Endothelial cell of umbilical vein (primary cell): ENCODE data around the gene OR5H15. TPM values are rescaled to one million over a fixed set of nuclear protein-coding genes. Genes with fewer than 3 reads are reported as not detected.
"Not testable (repeated sequence)": the region's sequence is repeated elsewhere in the genome, so short reads cannot be mapped to it uniquely, and the experiment has no call there.

Experiments
- BruUV-seq: library from RNA; stranded (reverse); fragments of 400-500 nt; replicated peaks from 2 replicates; lab custom pipeline; 2021; lab: Mats Ljungman, UMichigan
- CTCF ChIA-PET: fragments of 300-600, 350-600 bp; sonication (Branson Sonifier 250); formaldehyde crosslinking; loops from one replicate; lab custom pipeline; 2021; ENCODE audit warnings: antibody characterized with exemption, inconsistent platforms; lab: Charles Lee
- POLR2A ChIA-PET: fragments of 300-600, 350-600 bp; sonication (Branson Sonifier 250); formaldehyde crosslinking; loops from one replicate; lab custom pipeline; 2021; ENCODE audit warnings: antibody characterized with exemption, inconsistent platforms; lab: Charles Lee
- DNase-seq: peaks from one replicate; pipeline ENCODE4 v3.0.0-alpha.2; 2011; ENCODE audit warnings: low read depth, low spot score
- FAIRE-seq: peaks from 2 replicates; lab custom pipeline; 2011; peaks lifted over from hg19 to GRCh38; lab: Jason Lieb, UNC
- H2AFZ ChIP-seq: 2 replicates; pipeline ENCODE4 v1.6.0; 2012; ENCODE audit warnings: low read depth, low read length, control low read depth, inconsistent platforms
- H3K27ac ChIP-seq: 2 replicates; pipeline ENCODE4 v1.5.1; 2011; ENCODE audit warnings: low read depth, mild to moderate bottlenecking, control low read depth, low read length, moderate library complexity; ENCODE audit not compliant: insufficient read depth
- H3K27me3 ChIP-seq, 2 experiments: 2 replicates each; pipeline versions ENCODE4 v1.6.0 to v1.6.1; 2011; ENCODE audit warnings: low read length in 2 of 2, mixed read lengths in 1 of 2; ENCODE audit not compliant: control insufficient read depth in 2 of 2, insufficient read depth in 2 of 2
- H3K36me3 ChIP-seq, 2 experiments: 2 replicates in 1 of 2; 3 replicates in 1 of 2; pipeline ENCODE4 v1.5.1; 2011; ENCODE audit warnings: low read length in 2 of 2, mild to moderate bottlenecking in 1 of 2, moderate library complexity in 1 of 2; ENCODE audit not compliant: control insufficient read depth in 2 of 2, insufficient read depth in 2 of 2; ENCODE audit errors: extremely low read depth in 1 of 2
- H3K4me1 ChIP-seq: 3 replicates; pipeline ENCODE4 v1.5.1; 2011; ENCODE audit warnings: mild to moderate bottlenecking, low read length; ENCODE audit not compliant: control insufficient read depth, insufficient read depth; ENCODE audit errors: extremely low read depth
- H3K4me2 ChIP-seq: 2 replicates; pipeline ENCODE4 v1.6.1; 2011; ENCODE audit warnings: low read length, control low read depth, mixed read lengths; ENCODE audit not compliant: insufficient read depth
- H3K4me3 ChIP-seq, 3 experiments: fragments of 200-600 bp in 1 of 3; sonication (generic), shearing (Covaris generic) in 1 of 3; replicated peaks in 1 of 3; 2 replicates each; pipeline ENCODE4 v1.5.1; 2011 to 2016; ENCODE audit warnings: control low read depth in 3 of 3, low read length in 3 of 3, mild to moderate bottlenecking in 2 of 3, inconsistent platforms in 1 of 3, low read depth in 1 of 3, moderate library complexity in 1 of 3; ENCODE audit not compliant: insufficient read depth in 1 of 3
- H3K79me2 ChIP-seq: 2 replicates; pipeline ENCODE4 v1.6.0; 2012; ENCODE audit warnings: low read length, inconsistent platforms; ENCODE audit not compliant: control insufficient read depth, insufficient read depth
- H3K9ac ChIP-seq: replicated peaks from 2 replicates; pipeline ENCODE3; 2011; ENCODE audit warnings: low read length, control low read depth; ENCODE audit not compliant: insufficient read depth; ENCODE audit errors: extremely low read depth
- H3K9me1 ChIP-seq: replicated peaks from 3 replicates; pipeline ENCODE4 v1.6.0; 2011; ENCODE audit warnings: mild to moderate bottlenecking, low read length; ENCODE audit not compliant: control insufficient read depth, insufficient read depth; ENCODE audit errors: extremely low read depth
- H3K9me3 ChIP-seq: replicated peaks from 2 replicates; pipeline ENCODE4 v1.5.1; 2012; ENCODE audit warnings: low read length, inconsistent platforms; ENCODE audit not compliant: control insufficient read depth, insufficient read depth
- H4K20me1 ChIP-seq: replicated peaks from 2 replicates; pipeline ENCODE3; 2011; ENCODE audit warnings: mild to moderate bottlenecking, low read length; ENCODE audit not compliant: control insufficient read depth, insufficient read depth; ENCODE audit errors: extremely low read depth
- EZH2 ChIP-seq: IDR thresholded peaks from 2 replicates; pipeline ENCODE4 v1.6.1; 2012; ENCODE audit warnings: borderline replicate concordance, low read depth, mild to moderate bottlenecking, moderate library complexity, low read length, inconsistent platforms; ENCODE audit not compliant: severe bottlenecking
- GATA2 ChIP-seq: IDR thresholded peaks from 2 replicates; pipeline ENCODE4 v1.7.0; 2011; ENCODE audit warnings: low read depth, mild to moderate bottlenecking, moderate library complexity, mixed read lengths, low read length; ENCODE audit not compliant: insufficient read length, insufficient read depth
- JUN ChIP-seq: IDR thresholded peaks from 2 replicates; pipeline ENCODE4 v1.6.1; 2011; ENCODE audit warnings: borderline replicate concordance, low read depth; ENCODE audit not compliant: insufficient read length, insufficient read depth
- POLR2A ChIP-seq: IDR thresholded peaks from 2 replicates; pipeline ENCODE4 v1.6.1; 2012; ENCODE audit warnings: low read depth, mild to moderate bottlenecking, control low read depth, low read length
- POLR2AphosphoS5 ChIP-seq: IDR thresholded peaks from 2 replicates; pipeline ENCODE4 v1.6.1; 2012; ENCODE audit warnings: low read depth, mild to moderate bottlenecking, control low read depth, low read length, moderate library complexity; ENCODE audit not compliant: insufficient read depth
- dilution Hi-C: fragments of 300-500 bp; cut with MboI; formaldehyde crosslinking; loops from one replicate; pipeline ENCODE4 v1.15.0; 2019; ENCODE audit warnings: low sequenced_read_pairs; ENCODE audit not compliant: extremely low pct_ligation_motif_present
- intact Hi-C: fragments of 100-400 bp; cut with micrococcal nuclease; formaldehyde crosslinking; loops from one replicate; pipeline ENCODE4 v1.10.0; 2022
- polyA plus RNA-seq, 4 experiments: library from polyadenylated mRNA; depleted of rRNA in 3 of 4; stranded (reverse) in 3 of 4; unstranded in 1 of 4; fragments of >200 nt; gene quantifications; 2 replicates each; pipeline versions ENCODE4 v1.2.1 to v1.2.3, GENCODE V29; 2011 to 2012; ENCODE audit warnings: missing spikeins in 1 of 4
- total RNA-seq: library from RNA; stranded (reverse); gene quantifications from 2 replicates; pipeline ENCODE4 v1.2.3, GENCODE V29; 2021

The OR5H15 gene
- total and polyA plus RNA-seq, 2 donors (not counting 3 experiments of a cell fraction or from before 2014, with no cell fraction given) = not detected

- BruUV-seq = no TSS peak
- Histone ChIP-seq H2AFZ (no peak within 1 kb of the TSS), H4K20me1 (no peaks in the 10 kb centered on the region), H3K27me3 (no peaks in the 10 kb centered on the region), H3K36me3 (no peaks in the 10 kb centered on the region), H3K9ac (no peak within 1 kb of the TSS), H3K4me3 (no peak within 1 kb of the TSS), H3K79me2 (no peaks in the 10 kb centered on the region), H3K9me1 (no peaks in the 10 kb centered on the region), H3K4me1 (no peaks in the 10 kb centered on the region), H3K9me3 (no peaks in the 10 kb centered on the region), H3K4me2 (no peak within 1 kb of the TSS), H3K27ac (no peak within 1 kb of the TSS)
- dilution Hi-C loops = no loop called here
- DNase-seq = no peak
- ChIA-PET CTCF (no interaction called here), POLR2A (no interaction called here)
- intact Hi-C loops = no loop called here
- FAIRE-seq = no peak
- TF ChIP-seq GATA2 (no peak), JUN (no peak)
Observed at GRCh38 chr3:98130421-98130820, 36.1 kb upstream of the OR5H15 start, which contains the start of gene OR5H1. TSS of gene OR5H1 (plus strand) at chr3:98130721. CDS start at chr3:98132698, 1,977 bp downstream.

GRCh38 chr3:98136631-98137030 lies 29.9 kb upstream of the OR5H15 start:
- H3K79me2 ChIP-seq = no peaks in the 10 kb centered on the region
- BruUV-seq = no TSS peak
- no peaks in the 10 kb centered on the region for H3K9me1 ChIP-seq
- no peak overlapping the region for H2AFZ ChIP-seq
- no peak overlapping the region for H3K4me3 ChIP-seq
- dilution Hi-C loops (no loop called here), intact Hi-C loops (no loop called here)
- H4K20me1 ChIP-seq = no peaks in the 10 kb centered on the region
- H3K27ac ChIP-seq = no peak overlapping the region
- ChIA-PET CTCF (no interaction called here), POLR2A (no interaction called here)
- H3K9me3 ChIP-seq = no peaks in the 10 kb centered on the region
- H3K4me2 ChIP-seq = no peak overlapping the region
- TF ChIP-seq GATA2 = no peak
- no peak for TF ChIP-seq POLR2A
- no peak for TF ChIP-seq EZH2
- no peak for TF ChIP-seq POLR2AphosphoS5
- no peaks in the 10 kb centered on the region for H3K27me3 ChIP-seq
- no peak for FAIRE-seq
- no peak for DNase-seq
- no peaks in the 10 kb centered on the region for H3K4me1 ChIP-seq
- no peak overlapping the region for H3K9ac ChIP-seq
- no peaks in the 10 kb centered on the region for H3K36me3 ChIP-seq

GRCh38 chr3:98137826-98138557 lies 28.5 kb upstream of the OR5H15 start:
- BruUV-seq, CTCF ChIA-PET, intact Hi-C loops, H3K36me3 ChIP-seq, H3K4me1 ChIP-seq, H4K20me1 ChIP-seq, POLR2A ChIA-PET, DNase-seq, H3K4me2 ChIP-seq, H3K27me3 ChIP-seq, H2AFZ ChIP-seq, H3K9ac ChIP-seq, dilution Hi-C loops, H3K79me2 ChIP-seq, FAIRE-seq, H3K9me1 ChIP-seq, H3K4me3 ChIP-seq, H3K9me3 ChIP-seq, H3K27ac ChIP-seq: not testable (repeated sequence)
